ENCODE measurements around the gene MED12.

Gene MED12

DNA sequence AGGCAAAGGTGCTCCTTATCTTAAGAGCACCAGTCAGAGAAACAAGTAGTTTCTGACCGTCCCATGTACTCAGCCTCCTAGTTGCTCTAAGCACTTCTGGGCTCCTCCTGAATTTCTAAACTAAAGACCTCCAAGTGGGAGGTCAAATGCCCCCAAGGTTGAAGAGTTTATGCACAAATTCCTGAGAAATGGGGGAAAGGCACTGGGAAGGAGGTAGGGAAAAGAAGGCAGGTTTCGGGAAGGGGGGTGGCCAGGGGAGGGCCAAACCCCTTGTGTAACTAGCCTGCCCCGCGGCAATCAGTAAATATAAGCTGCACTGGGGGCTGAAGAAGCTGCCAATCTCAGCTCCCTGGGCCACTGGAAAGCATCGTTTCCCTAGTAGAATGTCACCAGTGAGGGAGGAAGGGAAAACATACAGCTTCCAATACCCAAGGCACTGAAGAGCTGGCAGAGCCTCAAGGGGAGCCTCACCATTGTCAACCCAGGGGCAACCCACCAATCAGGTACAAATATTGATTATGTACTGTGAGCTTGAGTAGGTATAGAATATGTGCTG lies 19.4 kb upstream of the MED12 start:
- Histone ChIP-seq H3K27me3 (ENCODE audit: control insufficient read depth, insufficient read depth, low read length) (peaks cover 5% of the 10 kb centered on the region), H3K27ac (ENCODE audit: low read depth, low read length) (no peak overlapping the region), H3K4me1 (ENCODE audit: control insufficient read depth, insufficient read depth, low read length) (peaks cover 3% of the 10 kb centered on the region), H3K36me3 (ENCODE audit: control insufficient read depth, insufficient read depth, low read length) (no peaks in the 10 kb centered on the region), H3K9ac (ENCODE audit: low read length) (no peak overlapping the region), H3K4me3 (ENCODE audit: low read length) (no peak overlapping the region)

DNA sequence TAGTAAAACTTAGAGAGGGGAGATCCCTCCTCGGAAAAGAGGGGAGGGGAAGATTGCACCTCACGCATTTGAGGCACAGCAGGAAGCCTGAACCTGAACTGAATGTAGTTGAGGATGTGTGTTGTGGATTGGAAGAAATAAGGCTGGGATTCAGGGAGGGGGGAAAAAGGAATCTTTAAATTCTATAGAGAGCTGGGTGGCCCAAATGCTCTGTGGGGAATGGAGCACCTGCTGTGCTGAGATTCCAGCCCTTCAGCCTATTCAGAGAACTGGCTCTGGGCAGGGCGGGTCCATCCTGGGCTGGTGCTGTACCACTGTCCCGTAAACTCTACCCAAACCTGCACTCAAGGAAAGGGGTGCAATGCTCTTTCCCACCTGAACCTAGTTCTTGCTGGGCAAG lies 18.7 kb upstream of the MED12 start:
- no peaks in the 10 kb centered on the region for H3K36me3 ChIP-seq (ENCODE audit: control insufficient read depth, insufficient read depth, low read length)
- H3K27ac ChIP-seq (ENCODE audit: low read depth, low read length): no peak overlapping the region
- peaks cover 3% of the 10 kb centered on the region for H3K4me1 ChIP-seq (ENCODE audit: control insufficient read depth, insufficient read depth, low read length)
- H3K9ac ChIP-seq (ENCODE audit: low read length): no peak overlapping the region
- H3K4me3 ChIP-seq (ENCODE audit: low read length): no peak overlapping the region
- peaks cover 8% of the 10 kb centered on the region for H3K27me3 ChIP-seq (ENCODE audit: control insufficient read depth, insufficient read depth, low read length)

DNA sequence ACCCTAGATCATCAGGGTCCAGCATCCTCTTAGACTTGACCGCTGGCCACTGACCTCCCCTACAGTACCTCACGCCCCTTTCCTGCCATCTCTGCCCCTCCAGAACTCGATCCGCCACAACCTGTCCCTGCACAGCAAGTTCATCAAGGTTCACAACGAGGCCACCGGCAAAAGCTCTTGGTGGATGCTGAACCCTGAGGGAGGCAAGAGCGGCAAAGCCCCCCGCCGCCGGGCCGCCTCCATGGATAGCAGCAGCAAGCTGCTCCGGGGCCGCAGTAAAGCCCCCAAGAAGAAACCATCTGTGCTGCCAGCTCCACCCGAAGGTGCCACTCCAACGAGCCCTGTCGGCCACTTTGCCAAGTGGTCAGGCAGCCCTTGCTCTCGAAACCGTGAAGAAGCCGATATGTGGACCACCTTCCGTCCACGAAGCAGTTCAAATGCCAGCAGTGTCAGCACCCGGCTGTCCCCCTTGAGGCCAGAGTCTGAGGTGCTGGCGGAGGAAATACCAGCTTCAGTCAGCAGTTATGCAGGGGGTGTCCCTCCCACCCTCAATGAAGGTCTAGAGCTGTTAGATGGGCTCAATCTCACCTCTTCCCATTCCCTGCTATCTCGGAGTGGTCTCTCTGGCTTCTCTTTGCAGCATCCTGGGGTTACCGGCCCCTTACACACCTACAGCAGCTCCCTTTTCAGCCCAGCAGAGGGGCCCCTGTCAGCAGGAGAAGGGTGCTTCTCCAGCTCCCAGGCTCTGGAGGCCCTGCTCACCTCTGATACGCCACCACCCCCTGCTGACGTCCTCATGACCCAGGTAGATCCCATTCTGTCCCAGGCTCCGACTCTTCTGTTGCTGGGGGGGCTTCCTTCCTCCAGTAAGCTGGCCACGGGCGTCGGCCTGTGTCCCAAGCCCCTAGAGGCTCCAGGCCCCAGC lies 17.6 kb upstream of the MED12 start:
- Histone ChIP-seq H3K4me3 (ENCODE audit: low read length) (no peak overlapping the region), H3K27me3 (ENCODE audit: control insufficient read depth, insufficient read depth, low read length) (peaks cover 8% of the 10 kb centered on the region), H3K27ac (ENCODE audit: low read depth, low read length) (no peak overlapping the region), H3K36me3 (ENCODE audit: control insufficient read depth, insufficient read depth, low read length) (no peaks in the 10 kb centered on the region), H3K4me1 (ENCODE audit: control insufficient read depth, insufficient read depth, low read length) (no peaks in the 10 kb centered on the region), H3K9ac (ENCODE audit: low read length) (no peak overlapping the region)

DNA sequence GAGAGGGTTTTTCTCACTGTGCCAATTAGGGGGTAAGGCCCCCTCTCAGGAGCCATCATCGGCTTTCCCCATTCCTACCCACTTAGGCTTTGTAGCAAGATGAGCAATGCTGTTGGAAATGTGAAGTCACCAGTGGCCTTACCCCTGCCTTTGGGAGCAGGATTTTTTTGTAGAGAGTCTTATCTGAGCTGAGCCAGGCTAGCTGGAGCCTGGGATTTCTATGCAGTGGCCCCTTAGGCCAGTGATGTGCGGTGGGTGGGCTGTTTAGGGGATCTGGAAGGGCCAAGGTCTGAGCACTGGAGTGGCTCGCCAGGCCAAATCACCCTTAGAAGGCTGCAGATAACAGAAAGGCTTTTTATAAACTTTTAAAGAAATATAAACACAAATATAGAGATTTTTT lies 16.1 kb upstream of the MED12 start:
- H3K9ac ChIP-seq (ENCODE audit: low read length): no peak overlapping the region
- no peak overlapping the region for H3K4me3 ChIP-seq (ENCODE audit: low read length)
- H3K27ac ChIP-seq (ENCODE audit: low read depth, low read length): no peak overlapping the region
- H3K36me3 ChIP-seq (ENCODE audit: control insufficient read depth, insufficient read depth, low read length): no peaks in the 10 kb centered on the region
- H3K4me1 ChIP-seq (ENCODE audit: control insufficient read depth, insufficient read depth, low read length): no peaks in the 10 kb centered on the region
- peaks cover 8% of the 10 kb centered on the region for H3K27me3 ChIP-seq (ENCODE audit: control insufficient read depth, insufficient read depth, low read length)

DNA sequence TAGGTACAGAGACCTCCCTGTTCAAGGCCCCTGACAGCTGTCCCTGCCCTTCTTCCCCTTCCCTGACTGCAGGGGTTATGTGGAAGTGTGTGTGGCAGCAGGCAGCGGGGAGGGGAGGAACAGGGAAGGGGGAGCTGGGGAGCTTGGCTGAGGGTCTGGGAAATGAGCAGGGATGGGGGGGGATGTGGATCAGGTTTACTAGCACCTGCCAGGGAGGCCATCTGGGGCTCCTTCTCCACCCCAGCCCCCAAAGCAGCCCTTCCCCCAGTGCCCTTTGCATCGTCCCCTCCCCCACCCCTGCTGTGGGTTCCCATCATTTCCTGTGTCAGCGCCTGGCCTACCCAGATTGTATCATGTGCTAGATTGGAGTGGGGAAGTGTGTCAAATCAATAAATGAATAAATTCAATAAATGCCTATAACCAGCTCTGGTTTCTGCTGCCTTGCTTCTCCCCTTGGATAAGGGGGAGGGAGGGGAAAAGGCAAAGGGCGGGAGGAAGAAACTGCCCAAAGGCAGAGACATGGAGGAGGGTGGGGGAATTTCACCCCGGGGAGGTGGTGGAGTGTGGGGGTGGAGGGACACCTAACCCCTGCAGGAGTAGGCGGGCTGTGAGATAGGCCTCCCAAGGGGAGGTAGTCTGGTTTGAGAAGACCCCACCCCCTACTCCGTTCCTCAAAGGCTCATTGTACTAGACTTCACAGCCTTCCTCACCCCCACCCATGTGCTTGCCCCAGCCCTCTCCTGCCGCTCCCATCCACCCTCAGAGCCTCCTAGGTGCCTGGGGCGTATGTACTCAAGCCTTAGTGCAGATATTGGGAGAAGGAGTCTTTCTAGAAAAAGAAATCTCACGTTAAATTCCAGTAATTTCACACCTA lies 15.0 kb upstream of the MED12 start:
- Histone ChIP-seq H3K9ac (ENCODE audit: low read length) (no peak overlapping the region), H3K4me1 (ENCODE audit: control insufficient read depth, insufficient read depth, low read length) (no peaks in the 10 kb centered on the region), H3K27ac (ENCODE audit: low read depth, low read length) (no peak overlapping the region), H3K4me3 (ENCODE audit: low read length) (no peak overlapping the region), H3K27me3 (ENCODE audit: control insufficient read depth, insufficient read depth, low read length) (peaks cover 11% of the 10 kb centered on the region), H3K36me3 (ENCODE audit: control insufficient read depth, insufficient read depth, low read length) (no peaks in the 10 kb centered on the region)

DNA sequence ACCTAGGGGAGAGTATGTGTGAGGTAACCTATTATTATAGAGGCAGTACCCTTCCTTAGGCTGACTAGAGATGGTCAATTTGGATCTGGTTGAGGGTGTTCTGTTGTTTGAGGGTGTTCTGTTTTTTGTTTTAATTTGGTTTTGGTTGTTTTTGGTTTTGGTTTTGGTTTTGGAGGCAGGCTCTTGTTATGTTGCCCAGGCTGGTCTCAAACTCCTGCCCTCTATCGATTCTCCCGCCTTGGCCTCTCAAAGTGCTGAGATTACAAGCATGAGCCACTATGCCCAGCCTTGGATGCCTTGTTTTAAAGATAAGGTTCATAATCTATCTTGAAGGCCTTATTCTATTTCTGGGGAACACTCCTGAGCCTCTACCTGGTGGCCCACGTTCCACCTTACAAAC lies 12.8 kb upstream of the MED12 start:
- Histone ChIP-seq H3K4me1 (ENCODE audit: control insufficient read depth, insufficient read depth, low read length) (no peaks in the 10 kb centered on the region), H3K4me3 (ENCODE audit: low read length) (no peak overlapping the region), H3K27ac (ENCODE audit: low read depth, low read length) (no peak overlapping the region), H3K36me3 (ENCODE audit: control insufficient read depth, insufficient read depth, low read length) (no peaks in the 10 kb centered on the region), H3K27me3 (ENCODE audit: control insufficient read depth, insufficient read depth, low read length) (peaks cover 12% of the 10 kb centered on the region), H3K9ac (ENCODE audit: low read length) (no peak overlapping the region)

DNA sequence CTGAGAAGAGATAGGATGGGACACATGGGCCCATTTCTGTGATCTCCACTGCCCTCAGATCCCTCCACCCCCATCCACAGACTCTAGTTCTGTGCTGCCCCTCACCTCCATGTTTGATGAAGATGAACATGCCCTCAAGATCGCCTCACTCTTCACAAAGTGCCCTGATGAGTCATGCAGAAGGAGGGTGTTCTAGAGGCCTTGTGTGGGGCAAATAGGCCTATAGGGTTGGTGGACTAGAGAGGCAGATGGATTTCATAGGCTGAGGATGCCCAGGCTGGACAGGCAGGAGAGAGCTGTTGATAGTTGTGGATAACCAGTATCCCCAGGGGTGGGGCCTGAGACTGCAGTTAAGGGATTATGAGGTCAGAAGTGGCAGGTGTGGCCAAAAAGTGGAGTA lies 12.0 kb upstream of the MED12 start, which contains the start of gene CXorf65:
CXorf65 (minus strand) TSS at position 314 of the 400 bp plus-strand sequence; CDS start at position 130, 184 bp downstream.
- no peak within 1 kb of the TSS for H3K4me3 ChIP-seq (ENCODE audit: low read length)
- H3K9ac ChIP-seq (ENCODE audit: low read length): no peak within 1 kb of the TSS
- H3K27ac ChIP-seq (ENCODE audit: low read depth, low read length): no peak within 1 kb of the TSS
- H3K27me3 ChIP-seq (ENCODE audit: control insufficient read depth, insufficient read depth, low read length): peaks cover 12% of the 10 kb centered on the region
- H3K36me3 ChIP-seq (ENCODE audit: control insufficient read depth, insufficient read depth, low read length): no peaks in the 10 kb centered on the region
- no peaks in the 10 kb centered on the region for H3K4me1 ChIP-seq (ENCODE audit: control insufficient read depth, insufficient read depth, low read length)

DNA sequence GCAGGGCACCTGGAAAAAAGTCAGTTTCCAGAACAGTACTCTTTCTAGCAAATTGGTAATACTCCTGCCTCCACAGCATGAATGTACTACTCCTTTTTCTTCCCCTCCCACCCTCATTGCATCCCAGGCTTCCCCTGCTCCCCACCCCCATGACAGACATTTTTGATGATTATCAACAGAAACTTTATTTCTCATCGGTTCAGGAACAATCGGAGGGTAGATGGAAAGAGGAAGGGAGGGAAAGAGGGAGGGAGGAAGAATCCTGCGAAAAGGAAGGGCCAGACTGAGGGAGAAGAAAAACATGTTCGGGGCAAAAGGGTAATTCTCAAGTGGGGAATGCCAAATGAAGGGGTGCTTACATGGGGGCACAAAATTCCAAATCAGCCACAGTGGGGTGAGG lies 11.2 kb upstream of the MED12 start:
- no peak overlapping the region for H3K27ac ChIP-seq (ENCODE audit: low read depth, low read length)
- H3K27me3 ChIP-seq (ENCODE audit: control insufficient read depth, insufficient read depth, low read length): peaks cover 12% of the 10 kb centered on the region
- no peak overlapping the region for H3K4me3 ChIP-seq (ENCODE audit: low read length)
- H3K9ac ChIP-seq (ENCODE audit: low read length): no peak overlapping the region
- no peaks in the 10 kb centered on the region for H3K4me1 ChIP-seq (ENCODE audit: control insufficient read depth, insufficient read depth, low read length)
- H3K36me3 ChIP-seq (ENCODE audit: control insufficient read depth, insufficient read depth, low read length): no peaks in the 10 kb centered on the region

DNA sequence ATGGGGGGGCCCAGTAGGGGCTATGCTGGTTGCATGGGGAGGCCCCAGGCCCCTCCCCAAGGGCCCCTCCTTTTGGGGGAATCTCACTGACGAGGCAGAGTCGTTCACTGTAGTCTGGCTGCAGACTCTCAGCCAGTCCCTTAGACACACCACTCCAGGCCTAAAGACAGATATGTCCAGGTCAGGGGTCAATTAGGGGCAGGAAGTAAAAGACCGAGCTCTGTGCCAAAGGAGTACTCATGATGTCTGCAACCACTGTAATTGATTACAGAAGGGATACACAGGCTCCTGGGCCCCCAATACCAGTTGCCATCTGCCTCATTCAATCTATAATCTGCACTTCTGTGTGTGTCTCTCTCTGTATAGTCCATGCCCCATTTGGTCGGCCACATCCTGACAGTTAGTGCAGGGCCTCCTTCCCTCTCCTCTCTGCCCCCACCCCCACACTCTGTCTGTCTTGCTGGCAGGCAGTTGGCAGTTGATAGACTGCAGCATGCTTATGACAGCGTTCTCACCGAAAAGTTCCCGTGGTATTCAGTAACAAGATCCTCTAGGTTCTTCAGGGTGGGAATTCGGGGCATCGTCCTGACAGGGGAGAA lies 10.5 kb upstream of the MED12 start:
- Histone ChIP-seq H3K4me1 (ENCODE audit: control insufficient read depth, insufficient read depth, low read length) (no peaks in the 10 kb centered on the region), H3K9ac (ENCODE audit: low read length) (no peak overlapping the region), H3K36me3 (ENCODE audit: control insufficient read depth, insufficient read depth, low read length) (no peaks in the 10 kb centered on the region), H3K4me3 (ENCODE audit: low read length) (no peak overlapping the region), H3K27me3 (ENCODE audit: control insufficient read depth, insufficient read depth, low read length) (peaks cover 12% of the 10 kb centered on the region), H3K27ac (ENCODE audit: low read depth, low read length) (no peak overlapping the region)

DNA sequence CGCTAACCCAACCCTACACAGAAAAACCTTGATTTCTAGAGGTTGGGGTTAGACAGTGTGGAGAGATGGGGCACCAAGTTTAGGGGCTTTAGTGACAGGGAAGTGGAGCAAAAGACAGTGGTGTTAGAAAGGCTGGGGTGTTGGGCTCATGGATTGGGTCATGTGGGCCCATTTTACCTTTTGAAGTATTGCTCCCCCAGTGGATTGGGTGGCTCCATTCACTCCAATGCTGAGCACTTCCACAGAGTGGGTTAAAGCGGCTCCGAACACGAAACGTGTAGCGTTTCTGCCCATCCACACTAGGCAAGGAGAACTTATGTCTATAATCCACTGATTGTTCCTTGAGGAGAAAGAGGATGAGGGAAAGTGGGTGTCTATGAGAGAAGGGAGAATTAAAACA lies 9.3 kb upstream of the MED12 start:
- Histone ChIP-seq H3K36me3 (ENCODE audit: control insufficient read depth, insufficient read depth, low read length) (no peaks in the 10 kb centered on the region), H3K9ac (ENCODE audit: low read length) (no peak overlapping the region), H3K4me3 (ENCODE audit: low read length) (no peak overlapping the region), H3K27me3 (ENCODE audit: control insufficient read depth, insufficient read depth, low read length) (peaks cover 12% of the 10 kb centered on the region), H3K4me1 (ENCODE audit: control insufficient read depth, insufficient read depth, low read length) (no peaks in the 10 kb centered on the region), H3K27ac (ENCODE audit: low read depth, low read length) (no peak overlapping the region)

DNA sequence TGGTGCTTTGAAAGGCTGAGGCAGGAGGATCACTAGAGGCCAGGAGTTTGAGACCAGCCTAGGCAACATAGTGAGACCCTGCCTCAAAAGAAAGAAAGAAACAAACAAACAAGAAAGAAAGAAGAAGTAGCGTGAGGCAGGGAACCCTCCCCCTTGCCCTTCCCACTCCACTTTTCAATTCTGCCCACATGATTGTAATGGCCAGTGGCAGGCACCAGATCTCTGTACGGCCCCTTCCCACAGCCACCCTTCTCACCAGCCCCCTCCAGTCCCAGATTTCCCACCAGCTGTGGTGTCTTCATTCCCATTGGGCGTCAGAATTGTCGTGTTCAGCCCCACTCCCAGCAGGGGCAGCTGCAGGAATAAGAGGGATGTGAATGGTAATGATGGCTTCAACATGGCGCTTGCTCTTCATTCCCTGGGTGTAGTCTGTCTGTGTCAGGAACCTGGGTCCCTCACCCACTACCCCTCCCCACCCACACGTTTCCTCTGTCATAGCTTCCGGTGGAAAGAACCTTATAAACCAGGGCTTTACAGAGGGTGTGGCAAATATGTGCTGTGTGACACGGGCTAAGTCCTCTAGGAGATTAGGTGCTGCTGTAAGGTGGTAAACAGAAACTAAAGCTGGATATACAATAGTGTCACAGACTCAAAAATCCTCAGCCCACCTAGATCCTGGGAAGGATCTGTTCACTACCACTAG lies 7.1 kb upstream of the MED12 start, which contains the start of gene IL2RG:
IL2RG (minus strand) TSS at position 437 of the 703 bp plus-strand sequence; CDS start at position 399, 38 bp downstream.
- Histone ChIP-seq H3K36me3 (ENCODE audit: control insufficient read depth, insufficient read depth, low read length) (no peaks in the 10 kb centered on the region), H3K4me1 (ENCODE audit: control insufficient read depth, insufficient read depth, low read length) (no peaks in the 10 kb centered on the region), H3K27ac (ENCODE audit: low read depth, low read length) (no peak within 1 kb of the TSS), H3K4me3 (ENCODE audit: low read length) (peak within 1 kb of the TSS; percentile 55), H3K27me3 (ENCODE audit: control insufficient read depth, insufficient read depth, low read length) (peaks cover 9% of the 10 kb centered on the region), H3K9ac (ENCODE audit: low read length) (no peak within 1 kb of the TSS)

Measured in rectal smooth muscle tissue (tissue), 1 donor.